Fibroblast of skin of right quadriceps (primary cell): ENCODE results near the gene ETV7.

Source experiments
- DNase-seq: peaks from one replicate; pipeline ENCODE4 v3.0.0-alpha.2; 2013

ETV7 gene

GRCh38 chr6:36318690-36319435 is 68.6 kb downstream of the ETV7 start:
- DNase-seq: no peak

- no peak for DNase-seq
Measured at GRCh38 chr6:36317623-36318022, 69.8 kb downstream of the ETV7 start.
